IMR-90 (cell line): ENCODE measurements around the gene FHAD1. TPM values are rescaled to one million over a fixed set of nuclear protein-coding genes. Genes with fewer than 3 reads are reported as not detected.

Source experiments
- ATAC-seq: fragments of 200-7000 bp; cut with Tn5 transposase; 2 replicates; pipeline ENCODE4 v1.9.1; 2020; ENCODE audit warnings: low read depth, mild to moderate bottlenecking, moderate library complexity
- BruUV-seq: library from RNA; stranded (reverse); fragments of 400-500 nt; replicated peaks from 2 replicates; lab custom pipeline; 2021; lab: Mats Ljungman, UMichigan
- CTCF ChIA-PET: fragments of 300-600 bp; formaldehyde crosslinking; extraction: SDS; loops from one replicate; lab custom pipeline; 2021; ENCODE audit warnings: antibody characterized with exemption; lab: Yijun Ruan, JAX
- POLR2A ChIA-PET: fragments of 300-600 bp; sonication (Branson Sonifier 250); formaldehyde crosslinking; loops from one replicate; lab custom pipeline; 2022; ENCODE audit warnings: antibody characterized with exemption; ENCODE audit not compliant: unreplicated experiment; lab: Charles Lee
- DNase-seq: peaks from one replicate; pipeline ENCODE4 v3.0.0; 2013
- H2AFZ ChIP-seq: replicated peaks from 2 replicates; pipeline ENCODE3; 2013; ENCODE audit warnings: low read length, mild to moderate bottlenecking; ENCODE audit not compliant: poor library complexity
- H2AK5ac ChIP-seq: 2 replicates; pipeline ENCODE4 v1.6.1; 2013; ENCODE audit warnings: low read depth, low read length, inconsistent platforms
- H2AK9ac ChIP-seq: replicated peaks from 2 replicates; pipeline ENCODE3; 2013; ENCODE audit warnings: mild to moderate bottlenecking, low read depth, low read length, moderate library complexity; ENCODE audit not compliant: poor library complexity
- H2BK120ac ChIP-seq: 2 replicates; pipeline ENCODE4 v1.6.1; 2013; ENCODE audit warnings: low read depth, low read length, inconsistent platforms
- H2BK15ac ChIP-seq: 3 replicates; pipeline ENCODE4 v1.6.1; 2013; ENCODE audit warnings: low read depth, low read length, inconsistent platforms
- H2BK20ac ChIP-seq: 2 replicates; pipeline ENCODE4 v1.6.1; 2013; ENCODE audit warnings: low read depth, mild to moderate bottlenecking, inconsistent platforms, low read length, moderate library complexity
- H2BK5ac ChIP-seq: 2 replicates; pipeline ENCODE4 v1.6.1; 2013; ENCODE audit warnings: mild to moderate bottlenecking, low read depth, low read length, inconsistent platforms; ENCODE audit not compliant: poor library complexity, severe bottlenecking
- H3K14ac ChIP-seq: replicated peaks from 2 replicates; pipeline ENCODE4 v1.6.1; 2013; ENCODE audit warnings: low read depth, low read length, inconsistent platforms
- H3K18ac ChIP-seq: 2 replicates; pipeline ENCODE4 v1.6.1; 2013; ENCODE audit warnings: low read depth, low read length, control low read depth
- H3K23ac ChIP-seq: 2 replicates; pipeline ENCODE4 v1.6.1; 2013; ENCODE audit warnings: low read depth, low read length, inconsistent platforms
- H3K27ac ChIP-seq: 2 replicates; pipeline ENCODE4 v1.5.1; 2013; ENCODE audit warnings: mild to moderate bottlenecking, control low read depth, low read length; ENCODE audit not compliant: insufficient read depth
- H3K27me3 ChIP-seq: 2 replicates; pipeline ENCODE4 v1.6.1; 2013; ENCODE audit warnings: low read length; ENCODE audit not compliant: control insufficient read depth, insufficient read depth
- H3K36me3 ChIP-seq: 2 replicates; pipeline ENCODE4 v1.6.1; 2013; ENCODE audit warnings: low read length, mixed read lengths; ENCODE audit not compliant: control insufficient read depth, insufficient read depth
- H3K4ac ChIP-seq: 2 replicates; pipeline ENCODE4 v1.6.1; 2013; ENCODE audit warnings: low read depth, low read length, inconsistent platforms
- H3K4me1 ChIP-seq: 2 replicates; pipeline ENCODE4 v1.6.1; 2013; ENCODE audit warnings: low read length, mixed read lengths; ENCODE audit not compliant: control insufficient read depth, insufficient read depth
- H3K4me2 ChIP-seq: 2 replicates; pipeline ENCODE4 v1.6.1; 2013; ENCODE audit warnings: low read depth, mild to moderate bottlenecking, control low read depth, low read length, moderate library complexity
- H3K4me3 ChIP-seq: 2 replicates; pipeline ENCODE4 v1.5.1; 2013; ENCODE audit warnings: low read depth, mild to moderate bottlenecking, control low read depth, low read length, moderate library complexity; ENCODE audit not compliant: insufficient read depth
- H3K56ac ChIP-seq: 2 replicates; pipeline ENCODE4 v1.6.1; 2013; ENCODE audit warnings: low read length, inconsistent platforms; ENCODE audit not compliant: insufficient read depth; ENCODE audit errors: extremely low read depth
- H3K79me1 ChIP-seq, 2 experiments: 2 replicates each; pipeline ENCODE4 v1.6.1; 2013; ENCODE audit warnings: low read length in 2 of 2, inconsistent platforms in 1 of 2, low read depth in 1 of 2
- H3K9ac ChIP-seq: 2 replicates; pipeline ENCODE4 v1.6.1; 2013; ENCODE audit warnings: low read depth, low read length, control low read depth
- H3K9me1 ChIP-seq: 2 replicates; pipeline ENCODE4 v1.6.1; 2013; ENCODE audit warnings: low read length, inconsistent platforms; ENCODE audit not compliant: insufficient read depth
- H3K9me3 ChIP-seq: 2 replicates; pipeline ENCODE4 v1.6.1; 2013; ENCODE audit warnings: low read length; ENCODE audit not compliant: control insufficient read depth, insufficient read depth
- H4K20me1 ChIP-seq: 2 replicates; pipeline ENCODE4 v1.6.1; 2013; ENCODE audit warnings: low read length, inconsistent platforms; ENCODE audit not compliant: insufficient read depth
- H4K5ac ChIP-seq: 2 replicates; pipeline ENCODE4 v1.6.1; 2013; ENCODE audit warnings: mild to moderate bottlenecking, low read depth, low read length, control low read depth
- H4K8ac ChIP-seq, 2 experiments: 2 replicates each; pipeline ENCODE4 v1.6.1; 2013; ENCODE audit warnings: low read depth in 2 of 2, low read length in 2 of 2, control low read depth in 1 of 2, inconsistent platforms in 1 of 2
- H4K91ac ChIP-seq: 2 replicates; pipeline ENCODE4 v1.6.1; 2013; ENCODE audit warnings: low read depth, low read length, inconsistent platforms; ENCODE audit not compliant: insufficient read depth
- BHLHE40 ChIP-seq: fragments of 150-350 bp; IDR thresholded peaks from 2 replicates; pipeline ENCODE4 v1.6.1; 2016; ENCODE audit warnings: mild to moderate bottlenecking, low read depth, low read length
- ELK1 ChIP-seq: fragments of 150-350 bp; IDR thresholded peaks from 2 replicates; pipeline ENCODE4 v1.6.1; 2016; ENCODE audit warnings: low read depth, mild to moderate bottlenecking, low read length, moderate library complexity, borderline replicate concordance
- FOS ChIP-seq: fragments of 150-350 bp; IDR thresholded peaks from 2 replicates; pipeline ENCODE4 v1.6.1; 2016; ENCODE audit warnings: low read depth, low read length
- MAFK ChIP-seq: IDR thresholded peaks from 2 replicates; pipeline ENCODE4 v1.6.1; 2012; ENCODE audit warnings: low read depth, low read length, improper control_type of control experiment
- MAZ ChIP-seq: IDR thresholded peaks from 2 replicates; pipeline ENCODE4 v1.6.1; 2012; ENCODE audit warnings: low read depth, mild to moderate bottlenecking, low read length, improper control_type of control experiment, moderate library complexity, borderline replicate concordance
- MXI1 ChIP-seq: IDR thresholded peaks from 2 replicates; pipeline ENCODE4 v1.6.1; 2012; ENCODE audit warnings: low read depth, mild to moderate bottlenecking, low read length, moderate library complexity, borderline replicate concordance
- NFE2L2 ChIP-seq: fragments of 150-350 bp; IDR thresholded peaks from 2 replicates; pipeline ENCODE4 v1.6.1; 2016; ENCODE audit warnings: low read depth, mild to moderate bottlenecking, low read length
- RAD21 ChIP-seq: IDR thresholded peaks from 2 replicates; pipeline ENCODE4 v1.6.1; 2012; ENCODE audit warnings: low read length, improper control_type of control experiment
- RCOR1 ChIP-seq: IDR thresholded peaks from 2 replicates; pipeline ENCODE4 v1.6.1; 2012; ENCODE audit warnings: mild to moderate bottlenecking, low read length, improper control_type of control experiment; ENCODE audit not compliant: insufficient replicate concordance
- RFX5 ChIP-seq: IDR thresholded peaks from 2 replicates; pipeline ENCODE4 v1.8.0; 2012; ENCODE audit warnings: low read depth, mild to moderate bottlenecking, low read length, moderate library complexity
- WGBS, 2 experiments: methylation state at CpG; one replicate each; pipeline versions ENCODE4 v1.1.5 to v1.1.7; 2013; ENCODE audit warnings: missing lambda C conversion rate in 2 of 2; ENCODE audit not compliant: insufficient read length in 1 of 2; ENCODE audit errors: extremely low coverage in 2 of 2; 5-methylcytosine and 5-hydroxymethylcytosine counted together
- dilution Hi-C: fragments of 300-500 bp; cut with HindIII; formaldehyde crosslinking; loops from one replicate; pipeline ENCODE4 v1.14.3; 2018; ENCODE audit warnings: low sequenced_read_pairs; ENCODE audit not compliant: unreplicated experiment
- in situ Hi-C: fragments of 300-500 bp; cut with MboI; formaldehyde crosslinking; loops from 3 replicates; pipeline ENCODE4 v1.14.3; 2019; ENCODE audit warnings: low sequenced_read_pairs, inconsistent platforms, mixed read lengths
- intact Hi-C: fragments of 100-400 bp; cut with micrococcal nuclease; formaldehyde crosslinking; loops from 2 replicates; pipeline ENCODE4 v1.10.0; 2022
- polyA plus RNA-seq, 3 experiments: library from polyadenylated mRNA; depleted of rRNA; stranded (reverse); fragments of >200 nt; gene quantifications; 2 replicates each; pipeline ENCODE4 v1.2.3, GENCODE V29; 2012; ENCODE audit warnings: low replicate concordance in 1 of 3
- total RNA-seq: library from RNA; depleted of rRNA; stranded (reverse); fragments of >200 nt; gene quantifications from 2 replicates; pipeline ENCODE4 v1.2.3, GENCODE V29; 2012

The FHAD1 gene
- total and polyA plus RNA-seq, 2 of the 4 experiments (the other 2 are of a cell fraction) = not detected

GRCh38 chr1:15443281-15443680, 196.3 kb downstream of the FHAD1 start:
- H2BK15ac ChIP-seq = no peak overlapping the region
- intact Hi-C loops = no loop called here
- no peak overlapping the region for H2AK9ac ChIP-seq
- 38% methylated on average over 4 of the region's 5 CpGs; no CpG with 5 or more reads in 1 of the 2 experiments for WGBS, 2 experiments
- H3K56ac ChIP-seq = no peak overlapping the region
- no peaks in the 10 kb centered on the region for H4K20me1 ChIP-seq
- no peaks in the 10 kb centered on the region for H3K79me1 ChIP-seq
- no peak; the same call in 1 of the 2 replicates for ATAC-seq
- no peak overlapping the region for H3K27ac ChIP-seq
- no peak overlapping the region for H3K18ac ChIP-seq
- TF ChIP-seq RAD21 = no peak
- no peak for TF ChIP-seq MAZ
- TF ChIP-seq RFX5 = no peak
- TF ChIP-seq NFE2L2 = no peak
- TF ChIP-seq MAFK = no peak
- no peak for TF ChIP-seq BHLHE40
- no peak for TF ChIP-seq RCOR1
- no peak for TF ChIP-seq FOS
- no peak for TF ChIP-seq ELK1
- TF ChIP-seq MXI1 = no peak
- in situ Hi-C loops = no loop called here
- H3K27me3 ChIP-seq = peaks cover 33% of the 10 kb centered on the region; the same call in 1 of the 2 replicates
- H3K4me1 ChIP-seq = no peaks in the 10 kb centered on the region
- no peak overlapping the region for H2BK120ac ChIP-seq
- H3K4me2 ChIP-seq = no peak overlapping the region
- no peak overlapping the region for H4K5ac ChIP-seq
- no peak for DNase-seq
- H3K4me3 ChIP-seq = no peak overlapping the region
- no peak overlapping the region for H4K91ac ChIP-seq
- H3K36me3 ChIP-seq = no peaks in the 10 kb centered on the region
- H4K8ac ChIP-seq = no peak overlapping the region
- no peak overlapping the region for H2AFZ ChIP-seq
- no peak overlapping the region for H3K23ac ChIP-seq
- no TSS peak for BruUV-seq
- no peak overlapping the region for H3K4ac ChIP-seq
- H3K9me1 ChIP-seq = no peaks in the 10 kb centered on the region
- no peak overlapping the region for H2BK5ac ChIP-seq
- ChIA-PET POLR2A (no interaction called here), CTCF (interaction anchor here (1.1 kb wide), 1 partner anchor 120 kb away, joined by 3 read pairs; no protein-coding TSS in a partner anchor)
- dilution Hi-C loops = no loop called here
- H2AK5ac ChIP-seq = no peak overlapping the region
- H3K9me3 ChIP-seq = no peaks in the 10 kb centered on the region
- H3K14ac ChIP-seq = no peak overlapping the region; the same call in 1 of the 2 replicates
- H2BK20ac ChIP-seq = no peak overlapping the region
- no peak overlapping the region for H3K9ac ChIP-seq
